H1 (cell line): ENCODE measurements around the gene SH3D19. TPM values are rescaled to one million over a fixed set of nuclear protein-coding genes. Genes with fewer than 3 reads are reported as not detected.

Experiments used
- BRCA1 ChIP-seq: IDR thresholded peaks from 2 replicates; pipeline ENCODE4 v1.6.1; 2012; ENCODE audit warnings: low read depth, low read length, improper control_type of control experiment
- CBX5 ChIP-seq: fragments of 300-800, 300-1000 bp; sonication (generic); IDR thresholded peaks from 2 replicates; pipeline ENCODE4 v1.7.1; 2016; ENCODE audit warnings: antibody characterized with exemption, low read length, low read depth
- CBX8 ChIP-seq: fragments of 300-800, 300-1000 bp; sonication (generic); IDR thresholded peaks from 2 replicates; pipeline ENCODE4 v1.7.1; 2016; ENCODE audit warnings: low read depth, low read length, borderline replicate concordance
- CHD2 ChIP-seq: IDR thresholded peaks from 2 replicates; pipeline ENCODE4 v1.6.1; 2012; ENCODE audit warnings: low read length, improper control_type of control experiment
- CREB1 ChIP-seq: IDR thresholded peaks from 2 replicates; pipeline ENCODE4 v1.6.1; 2012; ENCODE audit warnings: inconsistent platforms
- EP300 ChIP-seq, 2 experiments: IDR thresholded peaks; 1 replicate in 1 of 2; 2 replicates in 1 of 2; pipeline ENCODE4 v1.6.1; 2011 to 2012; ENCODE audit warnings: low read depth in 2 of 2, low read length in 2 of 2, mild to moderate bottlenecking in 2 of 2, borderline replicate concordance in 1 of 2, inconsistent platforms in 1 of 2, moderate library complexity in 1 of 2
- EZH2 ChIP-seq: fragments of 200-600 bp; sonication (generic); IDR thresholded peaks from 2 replicates; pipeline ENCODE4 v1.7.1; 2012; ENCODE audit warnings: low read depth, mild to moderate bottlenecking, moderate library complexity, low read length, inconsistent platforms; ENCODE audit not compliant: severe bottlenecking
- HDAC6 ChIP-seq: IDR thresholded peaks from one replicate; pipeline ENCODE4 v1.7.1; 2012; ENCODE audit warnings: low read depth, mild to moderate bottlenecking, inconsistent platforms, low read length, moderate library complexity
- JUN ChIP-seq: IDR thresholded peaks from 2 replicates; pipeline ENCODE4 v1.6.1; 2011; ENCODE audit warnings: low read depth, mild to moderate bottlenecking, improper control_type of control experiment, low read length
- KDM4A ChIP-seq: IDR thresholded peaks from one replicate; pipeline ENCODE4 v1.7.1; 2012; ENCODE audit warnings: low read depth, mild to moderate bottlenecking, moderate library complexity, low read length, inconsistent platforms; ENCODE audit not compliant: severe bottlenecking
- NRF1 ChIP-seq: IDR thresholded peaks from 2 replicates; pipeline ENCODE4 v1.6.1; 2011; ENCODE audit warnings: mild to moderate bottlenecking, low read depth, low read length, improper control_type of control experiment
- PHF8 ChIP-seq: fragments of 200-600 bp; sonication (generic); conservative IDR thresholded peaks from 2 replicates; pipeline ENCODE4 v1.7.1; 2012; ENCODE audit warnings: low read depth, mild to moderate bottlenecking, inconsistent platforms, low read length, moderate library complexity
- POLR2A ChIP-seq, 2 experiments: IDR thresholded peaks; 1 replicate in 1 of 2; 2 replicates in 1 of 2; pipeline ENCODE4 v1.6.1; 2011; ENCODE audit warnings: low read depth in 2 of 2, low read length in 2 of 2, mild to moderate bottlenecking in 2 of 2; ENCODE audit errors: control extremely low read depth in 1 of 2
- POU5F1 ChIP-seq: IDR thresholded peaks from 2 replicates; pipeline ENCODE4 v1.6.1; 2011; ENCODE audit warnings: low read depth, mild to moderate bottlenecking, low read length, moderate library complexity
- SIX5 ChIP-seq: IDR thresholded peaks from 2 replicates; pipeline ENCODE4 v1.6.1; 2011; ENCODE audit warnings: mild to moderate bottlenecking, low read depth, low read length
- TAF7 ChIP-seq: optimal IDR thresholded peaks from 2 replicates; pipeline ENCODE3; 2011; ENCODE audit warnings: low read depth, mild to moderate bottlenecking, inconsistent platforms, low read length, moderate library complexity, borderline replicate concordance
- TBP ChIP-seq: IDR thresholded peaks from 2 replicates; pipeline ENCODE4 v1.6.1; 2011; ENCODE audit warnings: low read depth, low read length, improper control_type of control experiment
- YY1 ChIP-seq: IDR thresholded peaks from 2 replicates; pipeline ENCODE4 v1.6.1; 2011; ENCODE audit warnings: low read depth, mild to moderate bottlenecking, low read length
- polyA plus RNA-seq, 7 experiments: library from polyadenylated mRNA; depleted of rRNA in 3 of 7; stranded (reverse) in 5 of 7; unstranded in 2 of 7; fragments of >200 nt in 5 of 7; fragments of 200-250 nt in 2 of 7; gene quantifications; 1 replicate in 5 of 7; 2 replicates in 1 of 7; 4 replicates in 1 of 7; pipeline versions ENCODE4 v1.2.1 to v1.2.3, GENCODE V29; 2011 to 2013; ENCODE audit warnings: missing spikeins in 2 of 7, mixed read lengths in 2 of 7
- total RNA-seq: library from RNA; stranded (reverse); fragmentation: NEBNext Ultra II Directional; extraction: Animal tissue kit (Norgen Biotek cat#: 25700); gene quantifications from 2 replicates; pipeline ENCODE4 v1.2.1, GENCODE V29; 2021
- TF ChIP-seq, protein P1 (sequence below): IDR thresholded peaks from 2 replicates; pipeline ENCODE4 v1.6.1; 2012; ENCODE audit warnings: inconsistent platforms
- TF ChIP-seq, protein P2 (sequence below): IDR thresholded peaks from 2 replicates; pipeline ENCODE4 v1.6.1; 2011; ENCODE audit warnings: low read length, improper control_type of control experiment
- TF ChIP-seq, protein P3 (sequence below): IDR thresholded peaks from 2 replicates; pipeline ENCODE4 v1.6.1; 2012; ENCODE audit warnings: low read length, inconsistent platforms

SH3D19 gene
- total and polyA plus RNA-seq, 2 of the 8 experiments (the other 6 are each of a cell fraction or from before 2014, with no cell fraction given), result 11.7 to 51.3 TPM

DNA sequence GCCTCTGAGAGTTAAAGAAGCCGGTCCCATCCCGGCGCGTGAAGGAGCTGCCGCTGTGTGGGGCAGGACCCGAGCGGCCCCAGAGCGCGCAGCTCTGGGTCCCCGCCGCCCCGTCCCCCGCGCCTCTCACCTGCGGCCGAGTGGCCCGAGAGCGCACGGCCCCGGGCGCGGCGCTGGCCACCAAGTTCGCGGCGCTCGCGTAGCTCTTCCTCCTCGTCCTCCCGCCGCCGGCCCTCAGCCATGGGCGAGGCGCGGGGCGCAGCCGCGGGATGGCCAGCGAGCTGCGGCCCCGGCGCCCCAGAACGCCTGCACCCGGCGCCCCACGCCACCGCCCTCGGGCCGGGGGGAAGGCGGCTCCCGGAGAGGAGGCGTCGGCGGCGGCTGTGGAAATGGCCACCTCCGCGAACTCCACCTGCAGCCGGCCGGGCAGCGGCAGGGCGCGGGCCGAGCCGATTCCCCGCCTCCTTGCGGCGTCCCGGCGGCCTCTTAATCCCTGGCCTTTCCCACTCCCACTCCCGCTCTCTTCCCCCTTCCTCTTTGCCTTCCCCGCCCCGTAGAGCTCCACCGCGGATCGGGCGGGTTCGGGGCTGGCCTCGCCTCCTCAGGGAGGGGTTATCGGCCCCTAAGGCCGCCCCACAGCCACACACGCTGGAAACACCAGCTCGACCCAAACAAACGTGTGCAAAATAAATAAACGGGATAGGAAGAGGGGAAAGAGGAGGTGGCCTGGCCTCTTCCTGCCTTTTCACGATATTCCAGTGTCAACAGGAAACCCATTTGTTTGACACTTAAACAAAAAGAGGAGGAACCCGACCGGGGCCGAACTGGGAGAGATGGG lies at the start of gene SH3D19 (continued):
- TF ChIP-seq, protein P1, sequence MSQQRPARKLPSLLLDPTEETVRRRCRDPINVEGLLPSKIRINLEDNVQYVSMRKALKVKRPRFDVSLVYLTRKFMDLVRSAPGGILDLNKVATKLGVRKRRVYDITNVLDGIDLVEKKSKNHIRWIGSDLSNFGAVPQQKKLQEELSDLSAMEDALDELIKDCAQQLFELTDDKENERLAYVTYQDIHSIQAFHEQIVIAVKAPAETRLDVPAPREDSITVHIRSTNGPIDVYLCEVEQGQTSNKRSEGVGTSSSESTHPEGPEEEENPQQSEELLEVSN, result peak; percentile 52
- TF ChIP-seq CHD2, result no peak
- no peak for TF ChIP-seq CBX5
- TF ChIP-seq HDAC6, result no peak
- TF ChIP-seq CREB1, result no peak
- peak; percentile 68; the same call in 1 of the 2 replicates for TF ChIP-seq PHF8
- no peak for TF ChIP-seq EP300 (IDR thresholded peaks at IDR 0.05; ENCODE audit: borderline replicate concordance in 1 of 2, low read depth in 2 of 2, low read length in 2 of 2)
- TF ChIP-seq POU5F1, result no peak
- TF ChIP-seq KDM4A, result peak; percentile 70
- TF ChIP-seq EZH2, result no peak
- no peak for TF ChIP-seq NRF1
- no peak for TF ChIP-seq SIX5
- peak; percentile 31; the same call in 1 of the 2 replicates for TF ChIP-seq TBP
- TF ChIP-seq, protein P2, sequence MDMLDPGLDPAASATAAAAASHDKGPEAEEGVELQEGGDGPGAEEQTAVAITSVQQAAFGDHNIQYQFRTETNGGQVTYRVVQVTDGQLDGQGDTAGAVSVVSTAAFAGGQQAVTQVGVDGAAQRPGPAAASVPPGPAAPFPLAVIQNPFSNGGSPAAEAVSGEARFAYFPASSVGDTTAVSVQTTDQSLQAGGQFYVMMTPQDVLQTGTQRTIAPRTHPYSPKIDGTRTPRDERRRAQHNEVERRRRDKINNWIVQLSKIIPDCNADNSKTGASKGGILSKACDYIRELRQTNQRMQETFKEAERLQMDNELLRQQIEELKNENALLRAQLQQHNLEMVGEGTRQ, result no peak
- peak; percentile 68; the same call in 1 of the 2 replicates for TF ChIP-seq YY1
- no peak for TF ChIP-seq BRCA1
- no peak for TF ChIP-seq CBX8
- TF ChIP-seq JUN, result no peak
- TF ChIP-seq, protein P3, sequence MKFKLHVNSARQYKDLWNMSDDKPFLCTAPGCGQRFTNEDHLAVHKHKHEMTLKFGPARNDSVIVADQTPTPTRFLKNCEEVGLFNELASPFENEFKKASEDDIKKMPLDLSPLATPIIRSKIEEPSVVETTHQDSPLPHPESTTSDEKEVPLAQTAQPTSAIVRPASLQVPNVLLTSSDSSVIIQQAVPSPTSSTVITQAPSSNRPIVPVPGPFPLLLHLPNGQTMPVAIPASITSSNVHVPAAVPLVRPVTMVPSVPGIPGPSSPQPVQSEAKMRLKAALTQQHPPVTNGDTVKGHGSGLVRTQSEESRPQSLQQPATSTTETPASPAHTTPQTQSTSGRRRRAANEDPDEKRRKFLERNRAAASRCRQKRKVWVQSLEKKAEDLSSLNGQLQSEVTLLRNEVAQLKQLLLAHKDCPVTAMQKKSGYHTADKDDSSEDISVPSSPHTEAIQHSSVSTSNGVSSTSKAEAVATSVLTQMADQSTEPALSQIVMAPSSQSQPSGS, result no peak
- peak in 1 of 2 experiments; percentile 4; a peak in 2 of 3 replicates for TF ChIP-seq POLR2A (IDR thresholded peaks at IDR 0.05; ENCODE audit: control extremely low read depth in 1 of 2, low read depth in 2 of 2, low read length in 2 of 2)
- TF ChIP-seq TAF7, result no peak
